ENCODE data around the gene ATP8B2. TPM values are rescaled to one million over a fixed set of nuclear protein-coding genes. Genes with fewer than 3 reads are reported as not detected.

The ATP8B2 gene
- total and polyA plus RNA-seq, 11 donors = 7.2 to 45.0 (median 15.5) TPM

- H3K27ac ChIP-seq = no peak overlapping the region
- ATAC-seq (no peak), DNase-seq (no peak)
- intact Hi-C loops (cut with DNase I) = no loop called here
- no peaks in the 10 kb centered on the region for H3K9me3 ChIP-seq
- TF ChIP-seq CTCF (IDR thresholded peaks at IDR 0.05) = no peak
- TF ChIP-seq POLR2A (IDR thresholded peaks at IDR 0.05) = no peak
- H3K4me1 ChIP-seq = no peaks in the 10 kb centered on the region
- H3K4me3 ChIP-seq = no peak overlapping the region
- H3K36me3 ChIP-seq = no peaks in the 10 kb centered on the region
- 78 to 91% (median 82%) methylated on average over 16 of the region's 16 CpGs for WGBS, 4 donors
- H3K27me3 ChIP-seq = no peaks in the 10 kb centered on the region
Observed at GRCh38 chr1:154379301-154379700, 54.0 kb downstream of the ATP8B2 start.

DNA sequence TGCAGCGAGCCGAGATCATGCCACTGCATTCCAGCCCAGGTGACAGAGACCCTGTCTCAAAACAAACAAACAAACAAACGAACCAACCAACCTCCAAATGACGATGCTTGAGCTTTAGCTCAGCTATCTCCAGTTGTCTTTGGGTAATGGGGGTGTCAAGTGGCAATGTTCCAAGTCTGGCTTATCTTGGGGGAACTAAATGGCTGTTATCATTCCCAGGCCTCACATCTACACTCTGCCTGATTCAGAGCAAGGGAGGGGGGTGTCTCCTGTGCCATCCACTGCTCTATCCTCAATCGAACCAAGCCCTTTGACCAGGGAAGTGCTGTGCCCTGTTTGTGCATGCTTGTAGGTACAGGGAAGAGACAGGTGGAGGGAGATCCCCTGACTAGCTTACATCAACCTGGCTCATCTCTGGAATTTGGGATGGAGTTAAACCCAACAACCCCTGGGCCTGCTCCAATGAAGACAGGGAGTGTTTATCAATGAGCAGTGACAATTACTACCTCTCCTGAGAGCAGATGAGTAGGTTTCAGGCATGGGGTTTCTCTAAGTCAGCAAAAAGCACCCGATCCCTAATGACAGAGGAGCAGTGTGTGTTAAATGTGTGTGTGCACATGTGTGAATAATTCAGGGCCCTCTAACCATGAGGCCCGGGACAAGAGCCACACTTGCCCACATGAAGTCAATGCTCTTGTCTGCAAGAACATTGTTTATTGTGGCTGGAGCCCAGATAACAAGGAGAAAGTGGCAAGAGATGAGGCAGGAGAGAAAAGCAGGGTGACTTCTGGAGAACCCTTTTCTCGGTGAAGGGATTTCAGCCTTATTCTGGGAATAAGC, 59.5 kb downstream of the ATP8B2 start:
- WGBS, 4 donors = 73 to 80% (median 76%) methylated on average over 8 of the region's 8 CpGs
- ATAC-seq = no peak
- Histone ChIP-seq H3K27me3 (no peaks in the 10 kb centered on the region), H3K9me3 (no peaks in the 10 kb centered on the region), H3K4me1 (peaks cover 0 to 18% (median 0%) of the 10 kb centered on the region in 12 donors), H3K36me3 (no peaks in the 10 kb centered on the region), H3K27ac (peak overlapping the region in 3 of 12 donors; percentile 20 to 70 (median 27)), H3K4me3 (no peak overlapping the region)
- intact Hi-C loops (cut with DNase I) = no loop called here
- no peak for DNase-seq
- TF ChIP-seq POLR2A (IDR thresholded peaks at IDR 0.05) (no peak), CTCF (IDR thresholded peaks at IDR 0.05) (no peak)

DNA sequence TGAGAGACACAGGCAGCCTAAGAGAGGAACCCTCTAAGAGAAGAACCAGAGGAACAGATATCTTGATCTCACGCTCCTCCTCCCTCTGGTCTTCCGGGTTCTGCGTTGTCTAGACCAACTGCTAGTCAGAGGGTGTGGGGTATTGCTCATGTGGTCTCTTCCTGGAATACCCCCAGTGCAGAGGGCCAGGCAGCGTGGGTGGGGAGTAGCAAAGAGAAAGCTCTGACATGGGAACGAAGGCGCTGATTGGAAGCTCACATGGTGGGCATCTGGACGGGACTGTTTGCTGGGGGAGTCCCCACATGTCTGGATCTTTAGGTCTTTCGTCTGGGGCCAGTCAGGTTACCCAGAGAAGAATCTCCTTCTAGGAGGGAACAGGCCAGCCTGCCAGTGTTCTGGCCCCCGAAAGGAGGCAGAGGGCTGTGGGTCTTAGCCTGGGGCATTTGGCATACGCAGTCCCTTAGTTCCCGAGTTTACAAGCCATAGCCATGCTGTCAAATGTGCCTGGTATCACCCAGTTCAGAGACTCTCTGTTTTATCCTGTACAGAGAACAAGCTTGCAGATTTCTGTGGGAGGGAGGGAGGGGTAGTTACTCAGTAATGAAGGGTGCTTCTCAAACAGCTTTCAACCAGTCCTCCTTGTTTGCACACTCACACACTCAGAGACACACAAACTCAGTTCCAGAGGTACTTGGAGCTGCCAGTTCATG, 61.5 kb downstream of the ATP8B2 start:
- DNase-seq = no peak
- no peak for TF ChIP-seq CTCF (IDR thresholded peaks at IDR 0.05)
- TF ChIP-seq POLR2A (IDR thresholded peaks at IDR 0.05) = no peak
- ATAC-seq = peak in 3 of 4 donors; percentile 18 to 53 (median 42)
- WGBS, 4 donors = 74 to 81% (median 79%) methylated on average over 11 of the region's 11 CpGs
- Histone ChIP-seq H3K36me3 (no peaks in the 10 kb centered on the region), H3K27me3 (no peaks in the 10 kb centered on the region), H3K4me1 (peaks cover 0 to 18% (median 0%) of the 10 kb centered on the region in 12 donors), H3K27ac (peak overlapping the region in 1 of 12 donors; percentile 70), H3K9me3 (no peaks in the 10 kb centered on the region), H3K4me3 (peak overlapping the region in 1 of 12 donors; percentile 1)
- intact Hi-C loops (cut with DNase I) = no loop called here

GRCh38 chr1:154391086-154391770, 65.9 kb downstream of the ATP8B2 start:
- no peak overlapping the region for H3K4me3 ChIP-seq
- intact Hi-C loops (cut with DNase I) = no loop called here
- TF ChIP-seq POLR2A (IDR thresholded peaks at IDR 0.05) = no peak
- no peak for TF ChIP-seq CTCF (IDR thresholded peaks at IDR 0.05)
- H3K27ac ChIP-seq = no peak overlapping the region
- WGBS, 4 donors = 79 to 86% (median 82%) methylated on average over 9 of the region's 9 CpGs
- peaks cover 0 to 6% (median 0%) of the 10 kb centered on the region in 12 donors for H3K4me1 ChIP-seq
- H3K36me3 ChIP-seq = no peaks in the 10 kb centered on the region
- no peaks in the 10 kb centered on the region for H3K27me3 ChIP-seq
- H3K9me3 ChIP-seq = peaks cover 0 to 9% (median 0%) of the 10 kb centered on the region in 12 donors
- no peak for DNase-seq
- ATAC-seq = no peak
